AML-193 (cell line): Measurements from ENCODE around the gene REPS1.
"Not testable (repeated sequence)": the region's sequence is repeated elsewhere in the genome, so short reads cannot be mapped to it uniquely, and the experiment has no call there.

ENCODE experiments used
- DNase-seq, 2 experiments: peaks; one replicate each; lab custom pipeline; 2025; lab: John Stamatoyannopoulos, UW

REPS1 gene

DNA sequence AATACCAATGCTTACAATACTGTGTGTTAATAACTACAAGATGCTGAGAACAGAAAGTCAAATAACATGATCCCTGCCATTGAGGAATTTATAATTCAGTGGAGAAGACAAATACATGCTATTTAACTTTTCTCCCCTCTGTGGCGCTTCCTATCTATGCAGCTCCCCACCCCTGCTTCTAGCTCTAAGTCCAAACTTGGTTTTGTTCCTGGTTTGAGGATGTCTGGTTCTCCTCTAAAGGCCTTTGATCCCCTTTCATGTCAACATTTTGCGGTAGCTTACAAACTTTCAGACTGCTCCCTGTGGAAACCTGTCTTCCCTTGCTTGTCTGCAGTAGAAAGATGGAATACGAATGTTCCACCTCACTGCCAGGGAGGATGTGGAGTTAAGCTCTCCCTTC is 18.4 kb upstream of the REPS1 start:
- DNase-seq = no peak

DNA sequence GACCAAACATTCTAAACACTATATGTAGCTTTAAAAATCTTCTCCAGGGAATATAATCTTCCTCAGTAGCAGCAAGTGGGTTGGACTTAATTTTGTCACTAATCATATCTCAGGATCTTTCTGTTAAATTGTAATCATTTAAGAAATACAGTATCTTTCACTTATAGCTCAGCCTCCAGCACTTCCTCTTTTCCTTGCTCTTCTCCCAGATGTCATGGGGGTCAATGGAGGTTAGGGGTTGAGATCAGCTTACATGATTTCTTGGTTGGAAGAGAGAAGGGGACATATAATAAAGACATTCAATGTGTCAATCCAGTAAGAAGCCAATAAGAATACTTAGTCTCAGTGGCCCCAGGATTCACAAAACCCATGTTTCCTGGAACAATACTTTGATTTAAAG is 15.7 kb upstream of the REPS1 start:
- DNase-seq = peak; percentile 60 to 63

DNA sequence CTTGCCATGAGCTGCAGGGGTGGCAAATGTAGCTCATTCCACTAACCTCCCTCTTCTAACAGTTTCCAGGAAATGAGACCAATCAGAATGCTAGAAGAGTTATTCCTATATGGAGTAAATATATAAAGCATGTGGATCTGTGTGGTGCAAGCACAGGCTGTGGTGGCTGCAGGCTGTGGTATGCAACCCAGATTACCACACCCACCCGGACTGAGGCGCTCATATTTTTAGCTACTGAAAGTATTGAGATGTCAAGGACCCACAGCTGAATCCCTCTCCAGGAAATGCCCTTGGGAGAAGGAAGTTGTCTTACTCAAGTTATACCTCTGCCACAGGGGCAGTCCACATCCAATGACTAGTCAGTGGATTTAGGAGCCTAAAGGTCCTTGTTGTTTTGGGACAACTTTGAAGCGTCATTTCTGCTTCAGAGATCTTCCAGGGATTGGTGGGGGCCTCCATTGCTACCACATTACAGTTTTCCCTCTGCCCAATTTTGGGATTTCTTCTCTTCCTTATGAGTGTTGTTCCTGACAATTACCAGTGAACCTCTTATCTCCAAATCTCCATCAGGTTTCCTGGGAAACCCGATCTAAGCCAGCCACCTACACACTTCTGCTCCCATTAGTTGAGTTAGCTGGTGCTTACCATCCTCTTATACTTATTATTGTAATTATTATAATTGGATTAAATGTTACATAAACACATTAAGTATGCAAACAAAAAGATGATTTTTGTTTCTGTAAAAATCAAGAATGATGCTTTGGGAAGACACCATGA is 12.1 kb upstream of the REPS1 start:
- peak; percentile 28 to 41 for DNase-seq

- DNase-seq = no peak
Observed at GRCh38 chr6:138997136-138997535, 9.1 kb upstream of the REPS1 start.

DNA sequence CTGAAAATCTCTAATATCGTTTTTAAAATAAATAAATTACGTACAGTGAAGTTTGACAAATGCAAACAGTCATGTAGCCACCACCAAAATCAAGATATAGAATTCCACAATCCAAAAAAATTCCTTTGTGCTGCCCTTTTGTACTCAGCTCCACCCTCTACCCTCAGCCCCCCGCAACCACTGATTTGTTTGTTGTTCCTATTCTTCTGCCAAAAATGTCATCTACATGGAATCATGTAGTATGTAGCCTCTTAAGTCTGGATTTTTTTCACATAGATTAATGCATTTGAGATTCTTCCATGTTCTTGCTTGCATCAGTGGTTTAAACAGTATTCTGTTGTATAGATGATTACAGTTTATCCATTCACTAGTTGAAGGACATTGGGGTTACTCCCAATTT is 8.5 kb upstream of the REPS1 start:
- DNase-seq = no peak

GRCh38 chr6:138993410-138993809 is 5.4 kb upstream of the REPS1 start:
- DNase-seq = not testable (repeated sequence)

- DNase-seq = not testable (repeated sequence)
Observed at GRCh38 chr6:138992965-138993364, 4.9 kb upstream of the REPS1 start.

DNA sequence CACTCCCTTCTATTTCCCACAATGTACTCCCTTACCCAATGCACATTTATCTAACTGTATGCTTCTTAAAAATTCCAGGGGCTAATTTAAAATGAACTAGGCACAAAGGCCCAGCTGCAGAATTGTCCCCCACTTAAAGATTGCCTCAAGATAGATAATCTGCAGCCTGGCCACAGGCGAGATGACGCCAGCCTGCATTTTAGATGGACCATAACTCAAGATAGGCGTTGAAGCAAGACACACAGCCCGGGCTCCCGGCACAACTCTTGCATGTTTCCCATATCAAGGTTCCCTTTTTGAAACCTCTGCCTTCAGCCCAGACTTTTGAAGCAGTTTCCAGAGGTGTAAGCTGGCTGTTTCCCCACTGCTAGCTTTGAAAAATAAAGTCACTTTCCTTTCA is 3.2 kb upstream of the REPS1 start:
- no peak for DNase-seq

GRCh38 chr6:138989098-138989983 is 1.3 kb upstream of the REPS1 start:
- DNase-seq = no peak

GRCh38 chr6:138988469-138988834 is 399 bp upstream of the REPS1 start:
- DNase-seq = no peak

- no peak for DNase-seq
Observed at GRCh38 chr6:138987080-138987642, 892 bp downstream of the REPS1 start.

DNA sequence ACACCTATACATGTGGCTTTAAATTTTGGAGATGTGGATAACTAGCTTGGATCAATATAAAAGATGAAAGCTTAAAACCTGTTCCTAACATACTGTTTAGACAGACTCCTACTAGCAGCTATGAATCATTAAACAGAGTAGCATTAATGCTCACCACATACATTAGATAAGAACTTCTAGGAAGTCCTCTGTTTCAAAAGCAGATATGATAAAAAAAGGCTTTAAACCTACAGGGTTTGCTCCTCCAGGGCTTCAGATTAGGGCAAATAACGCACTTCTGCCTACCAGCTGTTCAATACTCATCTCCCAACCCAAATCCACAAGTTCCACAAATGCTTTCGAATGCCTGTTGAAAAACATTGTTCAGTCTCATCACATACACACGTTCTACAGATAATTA is 1.5 kb downstream of the REPS1 start:
- no peak for DNase-seq

GRCh38 chr6:138981416-138981815 is 6.6 kb downstream of the REPS1 start:
- DNase-seq = no peak

DNA sequence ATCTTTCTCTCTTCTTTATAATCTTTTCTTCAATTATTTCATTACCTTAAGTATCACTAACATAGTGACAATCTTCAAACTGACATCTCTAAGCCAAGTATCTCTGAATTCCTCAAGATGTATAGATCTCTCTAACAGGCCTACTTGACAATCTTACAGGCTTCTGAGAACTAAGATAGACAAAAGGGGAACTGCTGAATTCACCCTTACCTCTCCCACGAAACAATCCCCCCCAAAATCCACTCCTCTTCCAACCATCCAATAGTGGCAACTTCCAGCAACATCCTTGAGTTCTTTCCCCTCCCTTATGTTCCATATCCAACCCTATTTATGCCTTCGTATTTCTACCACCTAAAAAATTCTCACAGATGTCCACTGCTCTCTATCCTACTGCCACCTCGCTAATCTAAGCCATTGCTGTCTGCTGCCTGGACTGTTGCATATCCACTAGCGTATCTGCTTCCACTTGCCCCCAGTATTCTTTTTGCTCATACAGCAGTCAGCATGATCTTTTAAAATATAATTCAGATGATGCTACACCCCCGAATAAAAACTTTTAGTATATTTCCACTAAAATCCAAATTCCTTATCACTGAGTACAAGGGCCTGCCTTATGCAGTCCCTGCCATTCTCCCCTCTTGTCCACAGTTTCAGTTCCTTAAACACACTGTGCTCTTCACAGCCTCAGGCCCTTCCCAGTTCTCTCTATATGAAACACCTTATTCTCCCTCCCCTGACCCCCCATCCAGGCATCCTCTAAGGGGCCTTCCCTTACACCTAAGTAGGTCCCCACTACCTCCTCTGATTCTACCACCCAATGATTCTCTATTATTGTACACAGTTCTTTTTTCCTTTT is 8.0 kb downstream of the REPS1 start:
- no peak for DNase-seq

DNA sequence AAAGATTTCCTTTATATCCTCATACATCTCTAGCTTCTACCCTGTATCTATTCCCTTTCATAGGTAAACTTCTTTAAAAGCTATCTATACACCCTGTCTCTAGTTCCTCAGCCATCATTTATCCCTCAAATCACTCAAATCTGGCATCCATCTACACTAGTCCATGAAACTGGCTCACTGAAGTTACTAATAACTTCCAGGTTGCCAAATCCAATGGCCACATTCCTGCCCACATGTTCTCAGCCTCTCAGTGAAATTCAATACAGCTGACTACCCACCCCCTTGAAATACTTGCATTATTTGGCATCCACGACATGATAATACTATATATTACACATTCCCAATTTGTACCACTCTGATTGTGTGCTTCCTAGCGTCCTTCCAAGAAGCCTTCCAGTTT is 8.7 kb downstream of the REPS1 start:
- no peak for DNase-seq

GRCh38 chr6:138978229-138978628 is 9.8 kb downstream of the REPS1 start:
- no peak for DNase-seq

- DNase-seq = no peak
Observed at GRCh38 chr6:138977646-138978167, 10.3 kb downstream of the REPS1 start.

DNA sequence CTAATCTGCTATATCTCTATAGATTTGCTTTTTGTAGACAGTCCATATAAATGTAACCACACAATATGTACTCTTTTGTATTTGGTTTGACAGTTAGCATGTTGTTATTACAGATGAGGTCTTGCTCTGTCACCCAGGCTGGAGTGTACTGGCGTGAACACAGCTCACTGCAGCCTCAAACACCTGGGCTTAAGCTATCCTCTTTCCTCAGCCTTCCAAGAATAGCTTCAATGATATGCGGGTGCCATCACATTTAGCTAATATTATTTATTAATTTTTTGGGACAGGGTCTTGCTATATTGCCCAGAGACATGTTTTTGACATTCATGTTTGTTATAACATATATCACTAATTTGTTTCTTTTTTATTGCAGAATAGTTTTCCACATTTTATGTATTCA is 10.8 kb downstream of the REPS1 start:
- DNase-seq = no peak

GRCh38 chr6:138975815-138976214 is 12.2 kb downstream of the REPS1 start:
- no peak for DNase-seq

- DNase-seq = no peak
Observed at GRCh38 chr6:138973466-138974153, 14.4 kb downstream of the REPS1 start.

GRCh38 chr6:138972226-138972665 is 15.8 kb downstream of the REPS1 start:
- DNase-seq = no peak
